ENCODE data around the gene THSD7B.
"Not testable (repeated sequence)": the region's sequence is repeated elsewhere in the genome, so short reads cannot be mapped to it uniquely, and the experiment has no call there.

Gene THSD7B

DNA sequence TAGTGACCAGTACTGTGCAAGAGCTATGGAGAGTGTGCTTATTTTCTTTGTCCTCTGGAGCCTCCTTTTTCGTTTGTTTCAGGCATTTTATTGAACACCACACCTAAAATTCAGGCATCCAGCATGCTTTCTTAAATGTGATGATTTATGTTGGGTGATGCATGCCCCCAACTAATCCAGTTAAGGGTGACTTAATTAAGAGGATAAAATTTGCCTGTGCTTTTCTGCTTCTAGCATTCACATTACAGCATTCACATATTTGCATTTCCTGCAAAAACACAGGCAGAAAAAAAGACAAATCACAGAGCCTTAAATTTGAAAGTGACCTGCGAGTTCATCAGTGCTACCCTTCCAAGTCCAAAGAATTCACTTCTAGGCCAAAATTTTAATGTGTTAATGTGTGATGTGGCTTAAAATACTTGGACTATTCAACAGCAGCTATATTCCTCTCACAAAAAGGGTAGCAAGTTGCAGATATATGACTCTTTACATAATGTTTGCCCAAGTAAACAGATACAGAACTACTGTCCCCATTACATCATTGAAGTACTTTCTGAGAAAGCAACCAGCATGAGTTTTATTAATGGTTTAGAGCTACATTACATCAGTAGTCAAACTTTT lies 286.5 kb downstream of the THSD7B start:
- DNase-seq: no peak

DNA sequence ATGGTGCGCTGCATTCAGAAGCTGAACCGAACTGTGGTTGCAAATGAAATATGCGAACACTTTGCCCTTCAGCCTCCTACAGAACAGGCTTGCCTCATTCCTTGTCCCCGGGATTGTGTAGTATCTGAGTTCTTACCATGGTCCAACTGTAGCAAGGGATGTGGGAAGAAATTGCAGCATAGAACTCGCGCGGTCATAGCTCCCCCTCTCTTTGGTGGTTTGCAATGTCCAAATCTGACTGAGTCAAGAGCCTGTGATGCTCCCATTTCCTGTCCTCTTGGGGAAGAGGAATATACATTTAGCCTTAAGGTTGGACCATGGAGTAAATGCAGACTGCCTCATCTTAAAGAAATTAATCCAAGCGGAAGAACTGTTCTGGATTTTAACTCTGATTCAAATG lies 291.4 kb downstream of the THSD7B start:
- DNase-seq: no peak

DNA sequence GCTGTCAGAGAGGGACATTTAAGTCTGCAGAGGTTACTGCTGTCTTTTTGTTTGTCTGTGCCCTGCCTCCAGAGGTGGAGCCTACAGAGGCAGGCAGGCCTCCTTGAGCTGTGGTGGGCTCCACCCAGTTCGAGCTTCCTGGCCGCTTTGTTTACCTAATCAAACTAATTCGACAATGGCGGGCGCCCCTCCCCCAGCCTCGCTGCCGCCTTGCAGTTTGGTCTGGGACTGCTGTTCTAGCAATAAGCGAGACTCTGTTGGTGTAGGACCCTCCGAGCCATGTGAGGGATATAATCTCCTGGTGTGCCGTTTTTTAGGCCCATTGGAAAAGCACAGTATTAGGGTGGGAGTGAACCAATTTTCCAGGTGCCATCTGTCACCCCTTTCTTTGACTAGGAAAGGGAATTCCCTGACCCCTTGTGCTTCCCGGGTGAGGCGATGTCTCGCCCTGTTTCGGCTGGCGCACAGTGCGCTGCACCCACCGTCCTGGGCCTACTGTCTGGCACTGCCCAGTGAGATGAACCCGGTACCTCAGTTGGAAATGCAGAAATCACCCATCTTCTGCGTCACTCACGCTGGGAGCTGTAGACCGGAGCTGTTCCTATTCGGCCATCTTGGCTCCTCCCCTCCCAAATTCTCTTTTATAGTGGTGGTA lies 310.9 kb downstream of the THSD7B start:
- not testable (repeated sequence) for DNase-seq

DNA sequence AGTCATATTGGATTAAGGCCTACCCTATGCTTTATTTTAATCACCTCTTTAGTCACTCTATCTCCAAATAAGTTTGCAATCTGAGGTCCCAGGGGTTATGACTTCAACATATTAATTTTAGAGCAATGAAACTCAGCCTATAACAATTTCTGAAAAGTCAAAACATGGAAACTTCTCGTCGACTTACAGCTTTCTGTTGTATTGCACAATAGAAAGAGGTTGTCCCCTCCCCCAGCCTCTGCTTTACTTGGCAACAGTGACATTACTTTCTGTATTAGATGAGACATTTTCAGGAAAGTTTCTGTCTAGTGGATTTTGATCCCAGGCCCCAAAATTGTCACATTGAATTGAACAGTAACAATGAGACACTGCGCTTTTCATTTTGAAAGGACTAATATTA lies 326.4 kb downstream of the THSD7B start:
- no peak for DNase-seq

DNA sequence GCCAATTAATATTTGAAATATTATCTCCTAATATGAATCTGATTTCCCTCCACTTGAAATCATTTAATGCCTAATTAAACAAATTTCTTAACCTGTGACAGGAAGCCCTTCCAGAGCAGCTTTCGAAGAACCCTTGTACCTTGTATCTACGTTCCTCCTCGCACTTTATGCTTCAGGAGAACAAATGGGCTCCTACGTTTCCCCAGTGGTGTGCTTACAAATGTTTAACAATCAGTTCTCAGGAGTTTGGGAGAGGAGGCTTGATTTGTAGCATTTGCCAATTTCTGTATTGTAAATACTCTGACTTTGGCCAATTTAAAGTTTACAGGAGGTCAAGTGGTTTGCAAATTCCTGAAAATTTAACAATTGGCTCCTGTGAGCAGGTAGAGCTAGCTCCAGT lies 327.8 kb downstream of the THSD7B start:
- DNase-seq: no peak

DNA sequence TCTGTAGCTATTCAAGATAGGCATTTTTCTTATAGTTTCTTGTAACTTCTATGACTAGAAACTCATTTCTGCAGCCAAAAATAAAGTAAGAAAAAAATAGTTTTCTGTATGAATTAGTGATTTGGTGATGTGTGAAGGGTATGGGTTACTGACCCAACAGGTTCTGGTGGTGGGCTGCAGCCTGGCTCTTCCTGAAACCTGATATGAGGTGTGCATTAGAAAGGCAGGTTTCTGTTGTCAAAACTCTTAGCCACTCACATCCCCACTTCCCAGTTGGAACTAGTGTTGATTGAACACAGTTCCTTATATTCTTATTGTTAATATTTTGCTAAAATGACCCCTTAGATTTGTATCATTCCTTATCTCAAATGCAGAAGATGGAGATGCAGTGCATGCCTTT lies 330.8 kb downstream of the THSD7B start:
- no peak for DNase-seq

DNA sequence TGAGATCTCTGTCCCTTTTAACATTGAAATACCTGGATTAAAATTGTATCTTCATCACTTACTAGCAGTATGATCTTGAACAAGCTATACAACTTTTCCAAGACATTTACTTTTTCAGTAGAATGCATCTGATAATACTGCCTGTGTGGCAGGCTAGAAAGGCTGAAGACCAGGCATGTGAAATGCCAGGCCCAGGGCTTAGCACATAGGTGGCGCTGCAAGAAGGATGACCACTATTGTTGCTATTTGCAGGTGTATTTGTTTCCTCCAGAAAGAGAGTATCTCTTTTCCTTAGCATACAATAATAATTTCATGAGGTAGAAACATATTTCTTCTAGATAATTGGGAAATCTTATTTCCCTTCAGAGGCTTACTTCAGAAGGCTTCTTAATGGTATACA lies 331.3 kb downstream of the THSD7B start:
- DNase-seq: no peak

DNA sequence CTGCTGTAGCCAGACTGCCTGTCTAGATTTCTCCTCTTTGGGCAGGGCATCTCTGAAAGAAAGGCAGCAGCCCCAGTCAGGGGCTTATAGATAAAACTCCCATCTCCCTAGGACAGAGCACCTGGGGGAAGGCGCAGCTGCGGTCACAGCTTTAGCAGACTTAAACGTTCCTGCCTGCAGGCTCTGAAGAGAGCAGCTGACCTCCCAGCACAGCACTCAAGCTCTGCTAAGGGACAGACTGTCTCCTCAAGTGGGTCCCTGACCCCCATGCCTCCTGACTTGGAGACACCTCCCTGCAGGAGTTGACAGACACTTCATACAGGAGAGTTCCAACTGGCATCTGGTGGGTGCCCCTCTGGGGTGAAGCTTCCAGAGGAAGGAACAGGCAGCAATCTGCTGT lies 336.5 kb downstream of the THSD7B start:
- not testable (repeated sequence) for DNase-seq

DNA sequence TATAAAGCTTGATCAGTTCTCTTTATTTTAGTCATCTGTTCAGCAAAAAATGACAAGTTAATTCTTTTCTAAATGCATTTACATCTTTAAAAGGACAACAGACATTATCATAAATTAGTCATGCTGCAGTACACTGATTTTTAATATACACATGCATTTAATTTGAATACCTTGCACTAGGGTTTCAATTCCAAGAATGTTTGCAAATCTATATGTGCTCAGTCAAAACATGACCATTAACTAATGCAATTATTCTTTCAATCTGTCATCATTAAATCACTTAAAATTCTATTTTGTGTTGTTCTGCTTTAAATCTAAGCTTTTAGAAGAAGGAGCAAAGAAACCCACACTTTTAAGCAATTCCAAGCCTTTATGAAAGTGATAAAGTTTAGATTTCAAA lies 342.6 kb downstream of the THSD7B start:
- no peak for DNase-seq

DNA sequence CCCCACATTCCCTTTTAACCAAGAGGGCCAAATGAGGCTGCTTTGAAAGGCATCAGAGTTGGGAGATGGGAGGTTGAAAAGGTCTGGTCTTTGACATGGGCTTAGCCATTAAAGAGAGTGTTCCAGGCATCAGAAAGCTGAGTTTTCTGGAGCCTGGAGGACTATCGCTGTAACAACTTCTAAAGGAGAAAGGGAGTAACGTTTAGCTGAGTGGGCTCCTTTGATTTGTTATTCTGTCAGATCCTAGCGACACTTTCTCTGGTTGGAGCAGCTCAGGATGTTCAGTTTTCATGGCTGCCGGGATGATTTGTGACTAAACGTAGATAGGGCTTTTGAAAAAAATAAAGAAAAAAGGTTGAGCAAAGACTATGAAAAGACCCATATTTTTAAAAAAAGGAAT lies 346.6 kb downstream of the THSD7B start:
- DNase-seq: no peak

DNA sequence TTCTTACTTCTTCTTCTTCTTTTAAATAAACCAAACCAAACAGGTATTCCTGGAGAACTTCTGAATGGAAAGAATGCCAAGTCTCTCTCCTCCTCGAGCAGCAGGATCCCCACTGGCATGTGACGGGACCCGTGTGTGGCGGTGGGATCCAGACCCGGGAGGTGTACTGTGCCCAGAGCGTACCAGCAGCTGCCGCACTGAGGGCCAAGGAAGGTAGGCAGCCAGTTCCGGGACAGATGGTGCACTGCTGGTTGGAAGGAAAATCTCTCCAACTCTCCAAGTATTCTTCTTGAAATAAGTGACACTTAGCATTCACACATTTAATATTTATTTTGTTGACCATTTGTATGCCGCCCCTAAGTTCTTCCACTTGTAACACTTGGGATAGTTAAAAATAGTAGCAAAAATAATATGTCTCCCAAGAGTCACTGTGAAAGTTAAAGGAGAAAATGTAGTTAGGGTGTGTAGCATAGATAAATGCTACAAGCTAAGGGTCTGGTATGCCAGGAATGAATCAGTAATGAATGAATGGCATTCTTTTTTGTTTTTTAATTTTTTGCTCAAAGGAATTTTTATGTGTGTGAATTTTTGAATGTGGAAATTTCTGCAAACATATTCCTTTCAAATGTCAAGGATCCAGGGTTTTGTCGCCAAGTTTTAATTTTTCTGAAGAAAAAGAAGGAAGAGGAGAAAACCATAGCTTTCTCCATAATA lies 349.9 kb downstream of the THSD7B start:
- DNase-seq: no peak

DNA sequence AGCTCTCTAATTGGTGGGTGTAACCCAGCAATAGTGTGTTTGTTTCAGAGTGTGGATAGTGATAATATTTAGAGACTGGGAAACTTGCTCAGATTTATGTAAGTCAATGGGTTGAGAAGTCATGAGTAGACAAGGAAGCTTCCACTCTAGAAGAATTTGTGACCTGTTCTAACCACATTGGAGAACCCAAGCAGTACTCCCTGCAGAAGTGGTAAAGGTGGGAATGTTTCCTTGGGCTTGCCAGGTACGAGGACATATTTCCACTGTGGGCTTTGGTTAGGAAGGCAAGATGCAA lies 350.4 kb downstream of the THSD7B start:
- no peak for DNase-seq

DNA sequence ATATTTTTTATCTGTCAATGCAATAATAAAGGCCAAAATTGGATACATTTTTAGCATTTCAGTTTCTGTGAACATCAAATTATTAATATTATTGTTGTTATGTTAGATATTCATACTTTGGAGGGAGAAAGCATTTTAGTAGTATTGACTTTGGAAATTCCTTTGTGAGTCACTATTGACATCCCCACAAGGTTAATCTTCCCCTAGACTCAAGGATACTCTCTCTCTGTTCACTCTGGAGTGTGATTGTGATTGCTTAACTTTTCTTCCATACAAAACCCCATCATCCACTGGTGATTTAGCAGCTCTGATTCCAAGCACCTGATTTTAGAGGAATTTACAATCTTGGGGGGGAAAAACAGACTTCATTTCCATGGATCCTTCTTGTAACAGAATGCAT lies 352.0 kb downstream of the THSD7B start:
- DNase-seq: no peak

DNA sequence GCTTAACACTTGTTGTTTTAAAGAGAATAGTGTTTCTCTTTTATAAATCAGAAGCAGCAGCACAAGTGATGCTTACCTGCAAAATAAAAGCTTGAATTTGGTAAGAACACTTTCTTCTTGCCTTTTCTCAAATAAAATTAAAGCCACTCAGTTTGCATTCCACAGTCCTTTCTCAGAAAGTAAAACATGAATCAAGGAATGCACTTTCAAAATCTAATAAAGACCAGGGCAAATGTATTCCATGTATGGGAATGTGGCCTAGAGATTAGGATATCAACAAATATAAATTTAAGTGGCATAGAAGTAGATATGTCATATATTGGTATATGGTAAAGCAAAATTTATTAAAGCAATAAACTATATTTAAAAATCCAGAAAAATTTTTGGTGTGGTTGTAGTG lies 352.8 kb downstream of the THSD7B start:
- DNase-seq: no peak

DNA sequence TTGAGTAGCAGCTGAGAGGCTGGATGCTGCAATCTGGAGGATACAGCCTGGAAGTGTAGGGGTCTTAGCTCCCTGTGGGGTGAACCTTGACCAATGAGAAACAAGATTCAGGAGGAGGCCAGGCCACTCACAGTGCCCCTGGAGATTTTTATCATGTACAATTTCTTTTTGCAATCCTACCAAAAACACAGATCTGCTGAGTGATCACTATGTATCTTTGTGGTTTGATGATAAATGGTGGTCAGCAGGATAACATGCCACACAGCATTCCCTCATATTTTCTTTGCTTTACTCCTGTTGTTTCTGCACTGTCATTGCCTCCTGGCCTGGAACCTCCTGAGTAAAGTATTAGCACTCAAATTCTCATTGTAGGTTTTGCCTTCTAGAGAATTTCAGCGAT lies 357.9 kb downstream of the THSD7B start:
- no peak for DNase-seq

DNA sequence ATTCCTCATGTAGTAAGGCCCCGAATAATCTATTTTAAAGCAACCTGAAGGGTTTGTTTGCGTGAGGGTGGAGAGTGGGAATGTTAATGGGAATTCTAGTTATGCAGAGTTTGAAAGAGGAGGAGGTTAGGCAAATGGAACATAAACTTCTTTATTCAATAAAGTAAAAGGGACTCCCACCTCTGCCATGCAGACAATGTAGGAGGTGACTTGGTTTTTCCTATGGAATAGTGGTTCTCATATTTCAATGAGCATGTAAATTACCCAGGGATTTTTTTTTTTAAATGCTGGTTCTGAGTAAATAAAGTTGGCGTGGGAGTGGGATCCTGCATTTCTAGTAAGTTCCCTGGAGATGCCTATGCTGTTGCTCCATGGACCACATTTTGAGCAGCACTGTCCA lies 367.9 kb downstream of the THSD7B start:
- DNase-seq: no peak

DNA sequence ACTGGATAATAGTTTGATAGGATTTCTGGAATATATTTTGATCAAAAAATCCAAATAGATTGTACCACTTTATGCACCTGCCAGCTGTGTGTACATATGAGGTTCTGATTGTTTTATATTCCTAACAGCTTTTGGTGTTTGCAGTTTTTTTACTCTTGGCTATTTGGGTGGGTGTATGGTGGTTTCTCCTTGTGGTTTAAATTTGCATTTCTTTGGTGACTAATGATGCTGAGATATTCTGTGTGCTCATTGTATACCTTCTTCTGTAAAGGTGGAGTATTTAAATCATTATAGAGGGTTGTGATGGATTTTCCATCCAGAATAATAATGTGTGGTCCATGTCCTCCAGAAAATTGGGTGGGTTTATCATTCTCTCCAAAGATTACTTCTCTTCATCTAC lies 372.9 kb downstream of the THSD7B start:
- DNase-seq: no peak

DNA sequence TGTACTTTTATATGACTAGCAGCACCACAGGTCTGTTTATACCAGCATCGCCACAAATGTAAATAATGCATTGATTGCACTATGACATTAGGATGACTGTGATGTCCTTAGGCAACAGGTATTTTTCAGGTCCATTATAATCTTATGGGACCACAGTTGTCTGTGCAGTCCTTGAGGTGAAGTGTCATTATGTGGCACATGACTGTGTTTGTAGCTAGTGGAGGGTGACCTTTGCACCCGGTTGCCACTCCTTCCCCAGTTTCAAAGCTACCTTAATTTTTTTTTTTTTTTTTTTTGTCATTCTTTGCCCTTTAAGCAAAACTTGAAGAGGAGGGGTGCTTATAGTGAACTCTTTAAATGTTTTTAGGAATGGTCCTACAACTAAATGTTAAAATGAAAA lies 386.4 kb downstream of the THSD7B start:
- no peak for DNase-seq

DNA sequence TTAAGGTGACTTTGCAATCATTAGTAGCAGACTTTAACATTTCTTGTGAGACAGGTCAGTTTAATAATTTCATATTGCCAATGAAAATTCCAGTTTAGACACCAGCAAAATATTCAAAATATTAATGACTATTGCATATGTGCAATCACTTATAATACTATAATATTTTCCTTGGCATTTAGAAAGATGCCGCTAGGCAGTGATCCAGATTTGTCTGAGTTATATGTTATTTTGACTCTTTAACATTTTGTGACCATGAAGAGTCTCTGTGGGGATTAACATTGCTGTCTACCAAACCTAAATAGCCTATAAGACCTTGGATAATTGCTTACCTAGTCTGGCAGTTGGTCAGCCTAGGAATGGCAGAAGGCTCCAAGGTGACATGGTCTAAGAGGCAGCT lies 389.6 kb downstream of the THSD7B start:
- no peak for DNase-seq

DNA sequence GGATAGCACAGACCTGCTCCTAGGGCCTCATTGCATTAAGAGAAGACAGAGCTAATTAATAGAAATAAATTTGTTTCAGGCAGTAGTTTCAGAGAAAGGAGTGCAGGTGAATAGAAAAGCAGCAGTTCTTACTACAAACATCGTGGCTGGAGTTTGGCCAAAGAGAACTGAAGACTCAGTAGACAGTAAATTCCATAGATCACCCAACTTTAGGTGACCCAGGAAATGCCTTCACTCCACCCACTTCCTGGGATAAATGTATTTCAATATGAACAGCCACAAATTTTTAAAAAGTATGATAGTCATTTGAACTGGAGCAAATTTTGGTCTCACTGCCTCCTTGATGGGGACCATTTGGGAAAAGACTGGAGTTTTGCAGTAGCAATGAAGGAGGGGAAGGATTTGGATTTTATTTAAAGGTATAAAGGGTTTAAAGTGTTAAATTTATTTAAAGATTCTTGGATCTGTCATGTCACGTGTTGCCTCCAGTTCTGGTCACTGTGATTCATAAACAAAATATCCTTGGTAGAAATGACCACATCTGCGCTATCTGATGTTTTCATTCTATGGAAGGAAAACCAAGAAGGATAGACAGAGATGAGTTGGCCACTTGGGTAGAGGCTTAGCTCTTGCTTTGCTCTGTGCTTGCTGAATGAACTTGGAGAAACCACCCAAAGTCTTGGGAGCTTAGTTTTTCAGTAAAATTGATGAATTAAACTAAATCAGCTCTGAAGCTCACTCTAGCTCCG lies 390.2 kb downstream of the THSD7B start:
- DNase-seq: no peak

DNA sequence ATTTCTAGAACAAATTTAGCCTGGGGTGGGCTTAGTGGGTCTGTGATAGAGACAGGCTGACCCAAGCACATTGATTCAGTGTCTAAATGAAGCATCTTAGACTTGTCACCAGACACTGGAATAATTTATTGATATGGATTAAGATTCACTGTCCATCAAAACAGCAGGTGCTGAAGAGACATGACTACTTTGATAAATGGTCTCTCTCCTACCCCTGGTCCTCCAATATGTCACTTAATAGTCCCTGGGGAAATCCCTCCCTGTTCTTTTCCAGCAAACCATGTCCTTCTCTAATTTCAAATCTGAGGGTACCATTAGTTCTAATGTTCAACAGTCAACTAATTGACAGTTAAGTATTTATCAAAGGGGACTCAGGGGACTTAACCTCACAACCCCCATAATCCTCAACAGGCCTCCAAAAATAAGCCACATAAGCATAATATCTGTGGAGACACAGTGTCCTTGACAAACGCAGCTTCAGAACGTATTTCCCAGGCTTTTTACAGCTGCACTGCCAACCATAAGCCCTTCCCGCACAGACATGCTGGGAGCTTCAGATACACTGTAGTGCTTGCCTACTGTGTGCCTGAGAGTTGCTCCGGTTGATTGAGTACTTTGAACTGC lies 391.0 kb downstream of the THSD7B start:
- DNase-seq: no peak

DNA sequence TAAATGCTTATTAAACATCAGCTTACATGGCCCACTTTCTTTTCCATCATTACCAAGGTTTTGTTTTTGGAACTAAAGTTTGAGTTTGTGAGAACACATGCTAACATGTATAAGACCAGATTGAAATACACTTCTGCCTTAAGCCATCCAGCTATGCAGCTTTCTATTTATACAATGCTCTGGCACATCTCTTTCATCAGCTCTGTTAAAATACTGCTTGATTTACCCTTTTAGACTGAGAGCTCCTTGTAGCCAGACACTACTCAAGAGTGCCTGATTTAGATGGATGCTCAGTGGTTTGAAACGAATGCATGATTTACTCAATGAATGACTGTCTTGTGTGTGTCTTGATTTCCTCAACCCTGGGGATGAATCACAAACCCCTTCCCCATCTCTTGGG lies 392.5 kb downstream of the THSD7B start:
- no peak for DNase-seq

DNA sequence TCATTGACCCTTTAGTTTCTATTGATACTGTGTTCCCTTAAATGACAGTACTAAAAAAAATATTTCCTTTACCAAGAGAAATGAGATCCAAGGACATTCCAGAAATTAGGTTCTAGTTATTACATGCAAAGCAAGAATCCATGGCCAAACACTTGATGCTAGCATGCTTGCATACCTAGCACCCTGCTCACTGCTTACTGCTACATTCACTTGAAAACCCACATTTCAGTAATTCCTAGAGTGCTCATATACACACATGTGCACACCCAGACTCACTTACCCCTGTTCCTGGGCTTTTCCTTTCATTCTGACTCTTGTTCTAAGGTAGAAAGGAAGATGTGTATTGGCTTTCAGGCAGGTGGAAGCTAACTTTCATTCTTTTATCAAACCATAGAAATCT lies 395.9 kb downstream of the THSD7B start:
- no peak for DNase-seq

DNA sequence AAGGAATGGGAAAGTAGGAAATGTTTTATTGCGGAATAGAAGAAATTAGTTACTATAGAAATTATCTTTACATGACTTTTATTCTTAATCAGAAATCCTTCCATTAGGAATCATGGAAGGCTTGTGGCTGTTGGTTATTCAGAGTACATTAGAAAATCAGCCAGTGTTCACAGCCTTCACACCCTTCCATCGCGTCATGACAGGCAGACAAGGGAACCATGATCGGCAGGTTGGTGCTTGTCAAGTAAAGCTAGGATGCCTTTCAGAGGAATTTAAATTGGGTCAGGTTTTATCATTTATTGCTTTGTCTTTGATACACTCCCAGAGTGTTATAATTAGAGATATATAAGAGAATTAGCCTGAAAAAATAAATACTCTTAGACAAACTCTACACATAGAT lies 400.6 kb downstream of the THSD7B start:
- DNase-seq: no peak

All from stimulated activated naive CD4-positive, alpha-beta T cell (primary cell).